Caco-2 (cell line): ENCODE measurements around the gene PRKCB. TPM values are rescaled to one million over a fixed set of nuclear protein-coding genes. Genes with fewer than 3 reads are reported as not detected.

Source experiments
- BruUV-seq: library from RNA; stranded (reverse); fragments of 400-500 nt; replicated peaks from 2 replicates; lab custom pipeline; 2021; lab: Mats Ljungman, UMichigan
- CTCF ChIA-PET: fragments of 300-600 bp; sonication (Branson Sonifier 250); formaldehyde crosslinking; loops from one replicate; lab custom pipeline; 2022; ENCODE audit warnings: antibody characterized with exemption; lab: Charles Lee
- POLR2A ChIA-PET: fragments of 300-600 bp; sonication (Branson Sonifier 250); formaldehyde crosslinking; loops from one replicate; lab custom pipeline; 2022; ENCODE audit warnings: antibody characterized with exemption; lab: Charles Lee
- DNase-seq, 2 experiments: peaks; one replicate each; pipeline versions ENCODE4 v3.0.0 to v3.0.0-alpha.2; 2020 to 2022
- H3K27me3 ChIP-seq: replicated peaks from 2 replicates; pipeline ENCODE4 v1.6.0; 2011; ENCODE audit warnings: low read length; ENCODE audit not compliant: control insufficient read depth, insufficient read depth
- H3K36me3 ChIP-seq: 2 replicates; pipeline ENCODE4 v1.5.1; 2011; ENCODE audit warnings: low read length; ENCODE audit not compliant: control insufficient read depth, insufficient read depth
- H3K4me1 ChIP-seq: fragments of 250-450 bp; sonication (Bioruptor Pico); 2 replicates; pipeline ENCODE4 v1.5.1; 2020; ENCODE audit warnings: mild to moderate bottlenecking
- H3K4me3 ChIP-seq: 2 replicates; pipeline ENCODE4 v1.5.1; 2011; ENCODE audit warnings: low read depth, mild to moderate bottlenecking, control low read depth, low read length
- H3K9me3 ChIP-seq: fragments of 250-450 bp; sonication (Bioruptor Pico); 2 replicates; pipeline ENCODE4 v1.5.1; 2020; ENCODE audit warnings: mild to moderate bottlenecking, moderate library complexity
- H3K27ac Mint-ChIP-seq: one replicate; pipeline ENCODE4 v1.8.0; 2022; ENCODE audit warnings: mixed read lengths; ENCODE audit not compliant: unreplicated experiment
- H3K27me3 Mint-ChIP-seq: one replicate; pipeline ENCODE4 v1.8.0; 2022; ENCODE audit warnings: mixed read lengths; ENCODE audit not compliant: insufficient read depth, unreplicated experiment
- H3K36me3 Mint-ChIP-seq: one replicate; pipeline ENCODE4 v1.8.0; 2022; ENCODE audit warnings: mild to moderate bottlenecking, mixed read lengths; ENCODE audit not compliant: insufficient read depth, unreplicated experiment
- H3K4me1 Mint-ChIP-seq: one replicate; pipeline ENCODE4 v1.8.0; 2022; ENCODE audit warnings: low read depth, mixed read lengths; ENCODE audit not compliant: unreplicated experiment
- H3K4me3 Mint-ChIP-seq: one replicate; pipeline ENCODE4 v1.8.0; 2022; ENCODE audit warnings: mild to moderate bottlenecking, moderate library complexity, mixed read lengths; ENCODE audit not compliant: unreplicated experiment
- H3K9me3 Mint-ChIP-seq: one replicate; pipeline ENCODE4 v1.8.0; 2022; ENCODE audit warnings: mixed read lengths; ENCODE audit not compliant: unreplicated experiment
- intact Hi-C: fragments of 100-400 bp; cut with micrococcal nuclease; formaldehyde crosslinking; loops from one replicate; pipeline ENCODE4 v1.10.0; 2022; ENCODE audit not compliant: unreplicated experiment
- total RNA-seq: library from RNA; stranded (reverse); gene quantifications from 2 replicates; pipeline ENCODE4 v1.2.3, GENCODE V29; 2022
- TF ChIP-seq, protein P1 (sequence below), 2 experiments: fragments of 200-600 bp in 1 of 2; IDR thresholded peaks; 1 replicate in 1 of 2; 2 replicates in 1 of 2; pipeline versions ENCODE4 v1.5.1 to v1.8.0; 2011 to 2022; ENCODE audit warnings: antibody characterized with exemption in 1 of 2, control low read depth in 1 of 2, inconsistent platforms in 1 of 2, low read depth in 1 of 2, low read length in 1 of 2, mild to moderate bottlenecking in 1 of 2, moderate library complexity in 1 of 2; ENCODE audit not compliant: insufficient read depth in 1 of 2, severe bottlenecking in 1 of 2, unreplicated experiment in 1 of 2

The PRKCB gene
- total RNA-seq, 1 experiment from 2014 or later = not detected

DNA sequence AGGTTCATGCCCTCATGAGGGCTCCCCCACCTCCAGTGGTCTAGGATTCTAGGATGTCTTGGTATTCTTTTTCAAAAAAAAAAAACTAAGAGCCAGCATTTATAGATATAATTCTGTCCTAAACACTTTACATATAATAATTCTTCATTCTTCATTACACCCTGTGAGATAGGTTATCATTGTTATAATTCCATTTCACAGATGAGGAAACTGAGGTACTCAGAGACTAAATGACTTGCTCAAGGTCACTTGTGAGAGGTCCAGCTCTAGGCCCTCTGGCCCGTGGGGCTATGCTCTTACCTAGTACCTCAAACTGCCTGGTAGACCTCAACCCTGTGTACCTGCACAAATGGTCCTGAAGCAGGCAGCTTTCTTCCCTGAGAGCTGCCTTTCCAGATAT, 172.2 kb downstream of the PRKCB start:
- H3K4me3 ChIP-seq = no peak overlapping the region
- CTCF ChIA-PET = no interaction called here
- TF ChIP-seq, protein P1, sequence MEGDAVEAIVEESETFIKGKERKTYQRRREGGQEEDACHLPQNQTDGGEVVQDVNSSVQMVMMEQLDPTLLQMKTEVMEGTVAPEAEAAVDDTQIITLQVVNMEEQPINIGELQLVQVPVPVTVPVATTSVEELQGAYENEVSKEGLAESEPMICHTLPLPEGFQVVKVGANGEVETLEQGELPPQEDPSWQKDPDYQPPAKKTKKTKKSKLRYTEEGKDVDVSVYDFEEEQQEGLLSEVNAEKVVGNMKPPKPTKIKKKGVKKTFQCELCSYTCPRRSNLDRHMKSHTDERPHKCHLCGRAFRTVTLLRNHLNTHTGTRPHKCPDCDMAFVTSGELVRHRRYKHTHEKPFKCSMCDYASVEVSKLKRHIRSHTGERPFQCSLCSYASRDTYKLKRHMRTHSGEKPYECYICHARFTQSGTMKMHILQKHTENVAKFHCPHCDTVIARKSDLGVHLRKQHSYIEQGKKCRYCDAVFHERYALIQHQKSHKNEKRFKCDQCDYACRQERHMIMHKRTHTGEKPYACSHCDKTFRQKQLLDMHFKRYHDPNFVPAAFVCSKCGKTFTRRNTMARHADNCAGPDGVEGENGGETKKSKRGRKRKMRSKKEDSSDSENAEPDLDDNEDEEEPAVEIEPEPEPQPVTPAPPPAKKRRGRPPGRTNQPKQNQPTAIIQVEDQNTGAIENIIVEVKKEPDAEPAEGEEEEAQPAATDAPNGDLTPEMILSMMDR (IDR thresholded peaks at IDR 0.05; ENCODE audit: insufficient read depth in 1 of 2, low read depth in 1 of 2, low read length in 1 of 2, severe bottlenecking in 1 of 2, unreplicated experiment in 1 of 2) = no peak
- no peaks in the 10 kb centered on the region for H3K4me1 Mint-ChIP-seq
- no peaks in the 10 kb centered on the region for H3K9me3 ChIP-seq
- no peak overlapping the region for H3K4me3 Mint-ChIP-seq
- no peaks in the 10 kb centered on the region for H3K27me3 ChIP-seq
- intact Hi-C loops = no loop called here
- no peaks in the 10 kb centered on the region for H3K9me3 Mint-ChIP-seq
- POLR2A ChIA-PET = no interaction called here
- peaks cover 11% of the 10 kb centered on the region for H3K27me3 Mint-ChIP-seq
- no peak overlapping the region for H3K27ac Mint-ChIP-seq
- no peaks in the 10 kb centered on the region for H3K36me3 ChIP-seq
- BruUV-seq = no TSS peak
- no peaks in the 10 kb centered on the region for H3K36me3 Mint-ChIP-seq
- no peaks in the 10 kb centered on the region for H3K4me1 ChIP-seq
- no peak for DNase-seq

DNA sequence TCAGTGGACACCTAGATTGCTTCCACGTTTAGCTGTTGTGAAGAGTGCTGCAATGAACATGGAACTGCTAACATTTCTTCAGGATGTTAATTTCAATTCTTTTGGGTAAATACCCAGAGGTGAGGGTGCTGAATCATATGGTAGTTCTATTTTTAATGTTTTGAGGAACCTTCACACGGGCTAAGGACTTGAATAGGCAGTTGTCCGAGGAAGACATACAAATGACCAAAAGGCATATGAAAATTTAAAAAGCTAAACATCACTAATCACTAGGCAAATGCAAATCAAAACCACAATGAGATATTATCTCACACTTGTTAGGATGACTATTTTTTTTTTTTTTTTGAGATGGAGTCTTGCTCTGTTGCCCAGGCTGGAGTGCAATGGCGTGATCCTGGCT, 173.3 kb downstream of the PRKCB start:
- CTCF ChIA-PET = no interaction called here
- Mint-ChIP-seq H3K27ac (no peak overlapping the region), H3K4me3 (no peak overlapping the region), H3K9me3 (no peaks in the 10 kb centered on the region), H3K27me3 (peaks cover 11% of the 10 kb centered on the region), H3K36me3 (no peaks in the 10 kb centered on the region), H3K4me1 (no peaks in the 10 kb centered on the region)
- Histone ChIP-seq H3K4me3 (no peak overlapping the region), H3K36me3 (no peaks in the 10 kb centered on the region), H3K4me1 (no peaks in the 10 kb centered on the region), H3K9me3 (no peaks in the 10 kb centered on the region), H3K27me3 (no peaks in the 10 kb centered on the region)
- intact Hi-C loops = no loop called here
- POLR2A ChIA-PET = no interaction called here
- BruUV-seq = no TSS peak
- DNase-seq = no peak
- TF ChIP-seq, protein P1 (IDR thresholded peaks at IDR 0.05; ENCODE audit: insufficient read depth in 1 of 2, low read depth in 1 of 2, low read length in 1 of 2, severe bottlenecking in 1 of 2, unreplicated experiment in 1 of 2) = no peak

DNA sequence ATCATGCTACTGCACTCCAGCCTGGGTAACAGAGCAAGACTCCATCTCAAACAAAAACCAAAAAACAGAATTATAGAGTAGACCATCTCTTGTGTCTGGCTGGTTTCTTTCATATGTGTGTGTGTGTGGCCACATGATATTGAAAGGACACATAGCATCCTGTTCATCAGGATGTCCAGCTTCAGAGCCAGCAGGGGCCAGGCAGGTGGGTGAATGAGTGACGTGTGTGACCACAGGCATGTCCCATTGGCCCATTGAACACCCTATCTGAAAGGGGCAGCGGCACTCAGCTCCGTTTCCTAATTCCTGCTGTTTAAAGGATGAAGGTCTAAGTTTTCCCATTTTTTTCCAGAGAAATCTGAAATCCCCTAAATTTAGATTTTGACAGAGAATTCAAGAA, 174.2 kb downstream of the PRKCB start:
- BruUV-seq = no TSS peak

More for the DNA sequence above, 174.2 kb downstream of the PRKCB start:
- Mint-ChIP-seq H3K9me3 (no peaks in the 10 kb centered on the region), H3K27me3 (peaks cover 11% of the 10 kb centered on the region), H3K36me3 (no peaks in the 10 kb centered on the region), H3K4me1 (no peaks in the 10 kb centered on the region), H3K27ac (no peak overlapping the region), H3K4me3 (no peak overlapping the region)
- Histone ChIP-seq H3K4me1 (no peaks in the 10 kb centered on the region), H3K9me3 (no peaks in the 10 kb centered on the region), H3K4me3 (no peak overlapping the region), H3K27me3 (no peaks in the 10 kb centered on the region), H3K36me3 (no peaks in the 10 kb centered on the region)
- ChIA-PET CTCF (interaction anchor here (0.6 to 1.3 kb wide), 5 partner anchors 133 to 331 kb away, joined by 3 to 7 read pairs (median 3); partner anchors contain the start of gene PLK1), POLR2A (no interaction called here)
- TF ChIP-seq, protein P1 (IDR thresholded peaks at IDR 0.05; ENCODE audit: insufficient read depth in 1 of 2, low read depth in 1 of 2, low read length in 1 of 2, severe bottlenecking in 1 of 2, unreplicated experiment in 1 of 2) = no peak
- intact Hi-C loops = loop anchor here (2.0 kb wide), 1 partner anchor 209 kb away; no protein-coding TSS in a partner anchor
- DNase-seq = no peak
